NCI-H446 (cell line): Measurements from ENCODE around the gene LRRC7.
A peak's percentile ranks its signal among the peaks of the same experiment; 100 is the strongest.

Source experiments
- DNase-seq, 2 experiments: peaks; one replicate each; lab custom pipeline; 2025; lab: John Stamatoyannopoulos, UW

The LRRC7 gene

GRCh38 chr1:69567652-69568420, at the start of gene LRRC7:
TSS of gene LRRC7 (plus strand) at chr1:69567922. CDS start at chr1:69568640, 718 bp downstream.
- DNase-seq = peak; percentile 83 to 87

GRCh38 chr1:69519006-69519405, 48.7 kb upstream of the LRRC7 start:
- DNase-seq = no peak

- no peak for DNase-seq
Measured at GRCh38 chr1:69520326-69520725, 47.4 kb upstream of the LRRC7 start.

GRCh38 chr1:69523032-69523431, 44.7 kb upstream of the LRRC7 start:
- DNase-seq = no peak

- no peak for DNase-seq
Measured at GRCh38 chr1:69523461-69523860, 44.3 kb upstream of the LRRC7 start.

GRCh38 chr1:69524015-69524414, 43.7 kb upstream of the LRRC7 start:
- DNase-seq = no peak

- peak in 1 of 2 experiments; percentile 40 for DNase-seq
Measured at GRCh38 chr1:69527273-69527672, 40.4 kb upstream of the LRRC7 start.

GRCh38 chr1:69528376-69528775, 39.3 kb upstream of the LRRC7 start:
- no peak for DNase-seq

- no peak for DNase-seq
Measured at GRCh38 chr1:69533343-69533742, 34.4 kb upstream of the LRRC7 start.

- DNase-seq = peak in 1 of 2 experiments; percentile 43
Measured at GRCh38 chr1:69534829-69535228, 32.9 kb upstream of the LRRC7 start.

GRCh38 chr1:69535490-69535889, 32.2 kb upstream of the LRRC7 start:
- DNase-seq = peak; percentile 10 to 78

- DNase-seq = no peak
Measured at GRCh38 chr1:69540052-69540451, 27.7 kb upstream of the LRRC7 start.

GRCh38 chr1:69551476-69552324, 16.0 kb upstream of the LRRC7 start:
- no peak for DNase-seq

GRCh38 chr1:69553726-69554125, 14.0 kb upstream of the LRRC7 start:
- DNase-seq = no peak

GRCh38 chr1:69568421-69569174, 876 bp downstream of the LRRC7 start:
- DNase-seq = no peak

- peak; percentile 67 to 69 for DNase-seq
Measured at GRCh38 chr1:69569175-69569541, 1.4 kb downstream of the LRRC7 start.

GRCh38 chr1:69569576-69570328, 2.0 kb downstream of the LRRC7 start:
- DNase-seq = peak; percentile 69 to 88

GRCh38 chr1:69570356-69570755, 2.6 kb downstream of the LRRC7 start:
- DNase-seq = peak; percentile 82 to 85

- DNase-seq = peak; percentile 44 to 60
Measured at GRCh38 chr1:69572921-69573320, 5.2 kb downstream of the LRRC7 start.

- no peak for DNase-seq
Measured at GRCh38 chr1:69573911-69574310, 6.2 kb downstream of the LRRC7 start.

GRCh38 chr1:69585666-69586065, 17.9 kb downstream of the LRRC7 start:
- no peak for DNase-seq

GRCh38 chr1:69587391-69587790, 19.7 kb downstream of the LRRC7 start:
- no peak for DNase-seq
